Activated CD8-positive, alpha-beta memory T cell treated with anti-CD3 and anti-CD28 coated beads for 1 hour (primary cell): ENCODE results near the gene ARNT2.

ENCODE experiments used
- DNase-seq, 2 donors: peaks; one replicate each; pipeline ENCODE4 v3.0.0-alpha.2; 2020; ENCODE audit warnings: low read depth in 1 of 2; ENCODE audit errors: extremely low read depth in 1 of 2

Gene ARNT2

DNA sequence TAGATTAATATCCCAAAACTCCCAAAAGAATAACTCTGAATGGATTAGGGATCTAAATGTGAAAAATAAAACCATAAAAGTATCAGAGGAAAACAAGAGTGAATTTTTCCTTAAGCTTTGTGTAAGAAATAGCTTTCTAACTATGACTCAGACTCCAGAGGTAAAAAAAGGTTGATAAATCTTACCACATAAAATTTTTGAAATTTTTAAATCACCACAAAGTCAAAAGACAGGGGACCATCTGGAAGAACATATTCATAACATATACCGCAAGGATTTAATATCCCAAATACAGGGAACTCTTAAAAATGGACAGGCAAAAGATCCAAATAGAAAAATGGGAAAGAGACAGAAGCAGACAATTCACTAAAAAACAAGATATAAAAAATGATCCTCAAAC, 145.0 kb downstream of the ARNT2 start:
- no peak for DNase-seq

DNA sequence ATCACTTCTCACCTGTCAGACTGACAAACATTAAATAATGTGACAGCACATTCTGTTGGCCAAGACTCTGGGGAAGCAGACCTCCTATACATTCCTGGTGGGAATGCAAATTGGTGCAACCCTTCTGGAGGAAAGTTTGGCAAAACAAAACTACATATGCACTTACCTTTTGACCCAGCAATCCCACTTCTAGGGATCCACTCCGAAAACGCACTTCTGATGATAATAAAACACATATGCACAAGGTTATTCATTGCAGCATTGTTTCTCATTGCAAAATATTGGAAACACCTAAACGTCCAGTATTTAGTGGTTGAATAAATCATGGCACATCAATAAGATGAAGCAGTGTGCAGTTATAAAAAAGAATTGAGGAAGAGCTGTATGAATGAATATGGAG, 145.5 kb downstream of the ARNT2 start:
- no peak for DNase-seq

DNA sequence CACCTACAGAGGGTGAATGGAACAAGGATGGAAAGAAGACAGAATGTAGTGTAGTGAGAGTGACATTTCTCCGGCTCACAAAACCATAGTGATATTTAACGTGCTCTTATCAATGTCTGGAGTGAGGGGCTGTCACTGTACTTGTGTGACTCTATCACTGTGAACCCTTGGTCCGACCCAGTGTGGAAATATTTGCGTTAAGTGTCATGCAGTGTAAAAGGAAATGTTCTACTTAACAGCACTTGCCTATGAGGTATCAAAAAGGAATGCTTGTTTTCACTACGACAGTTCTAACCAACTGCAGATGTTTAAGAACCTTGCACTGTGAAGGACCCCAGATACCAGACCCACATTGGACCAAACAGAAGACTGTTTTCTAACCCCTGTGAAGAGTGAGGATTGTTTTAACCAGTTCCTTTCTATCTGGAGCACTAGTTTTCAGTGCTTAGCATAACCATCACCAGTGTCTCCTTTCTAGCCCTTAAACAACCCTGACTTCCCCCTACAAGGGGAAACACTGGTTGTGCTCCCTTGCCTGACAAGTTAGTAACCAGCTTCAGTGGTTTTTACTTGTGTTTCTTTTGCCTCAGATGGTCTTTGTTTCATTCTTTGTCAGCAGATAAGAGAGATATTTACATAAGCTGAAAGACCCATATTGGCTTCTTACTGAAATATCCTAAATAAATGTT, 146.2 kb downstream of the ARNT2 start:
- DNase-seq, result no peak

DNA sequence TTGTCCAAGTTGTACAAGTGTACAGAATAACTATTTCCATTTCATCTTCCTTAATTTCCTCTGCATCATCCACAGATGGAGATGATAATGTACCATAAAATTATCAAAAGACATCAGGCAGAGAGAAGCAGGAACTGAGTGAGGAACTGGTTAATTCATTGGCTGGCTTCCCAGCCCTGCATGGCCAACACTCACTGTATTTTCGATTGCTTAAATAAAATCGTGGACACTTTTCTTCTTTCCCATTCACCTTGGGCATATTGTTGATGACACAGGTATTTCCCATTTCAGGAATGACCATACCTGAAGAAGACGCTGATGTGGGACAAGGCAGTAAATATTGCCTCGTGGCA, 146.7 kb downstream of the ARNT2 start:
- no peak for DNase-seq

DNA sequence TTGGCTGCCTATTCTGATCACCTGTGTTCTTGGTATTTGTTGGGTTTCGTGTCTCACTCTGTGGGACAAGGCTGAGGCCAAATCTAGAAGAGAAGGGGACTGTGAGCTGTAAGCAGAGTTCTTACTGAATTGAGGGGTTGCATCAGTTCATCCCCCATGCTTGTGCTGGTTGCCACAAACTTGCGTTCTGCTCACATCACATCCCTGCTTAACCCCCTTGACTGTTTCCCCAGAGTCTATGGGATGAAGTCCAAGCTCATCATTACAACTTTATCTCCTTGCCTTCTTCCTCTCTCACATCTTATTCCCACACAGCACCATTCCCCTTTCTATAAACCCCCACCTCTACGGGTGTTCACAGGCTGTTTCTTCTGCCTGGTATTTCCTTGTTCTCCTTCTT, 147.2 kb downstream of the ARNT2 start:
- no peak for DNase-seq

DNA sequence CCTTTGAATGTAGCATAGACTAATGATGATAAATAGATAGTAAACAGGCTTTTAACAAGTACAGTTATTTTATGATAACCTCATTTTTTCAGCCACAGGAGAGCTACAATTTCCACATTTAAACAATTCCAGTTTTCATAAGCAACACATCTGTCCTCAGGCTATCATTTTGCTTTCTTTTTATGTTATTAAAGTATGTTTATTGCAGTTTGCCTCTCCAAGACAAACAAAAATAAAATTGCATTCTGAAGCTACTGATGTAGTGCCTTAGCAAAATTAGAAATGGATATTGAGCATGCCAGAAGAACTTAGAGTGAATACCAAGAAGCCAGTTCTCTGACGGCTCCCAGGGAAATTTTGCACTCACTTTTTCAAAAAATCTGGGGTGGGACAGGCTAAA, 150.4 kb downstream of the ARNT2 start:
- no peak for DNase-seq

DNA sequence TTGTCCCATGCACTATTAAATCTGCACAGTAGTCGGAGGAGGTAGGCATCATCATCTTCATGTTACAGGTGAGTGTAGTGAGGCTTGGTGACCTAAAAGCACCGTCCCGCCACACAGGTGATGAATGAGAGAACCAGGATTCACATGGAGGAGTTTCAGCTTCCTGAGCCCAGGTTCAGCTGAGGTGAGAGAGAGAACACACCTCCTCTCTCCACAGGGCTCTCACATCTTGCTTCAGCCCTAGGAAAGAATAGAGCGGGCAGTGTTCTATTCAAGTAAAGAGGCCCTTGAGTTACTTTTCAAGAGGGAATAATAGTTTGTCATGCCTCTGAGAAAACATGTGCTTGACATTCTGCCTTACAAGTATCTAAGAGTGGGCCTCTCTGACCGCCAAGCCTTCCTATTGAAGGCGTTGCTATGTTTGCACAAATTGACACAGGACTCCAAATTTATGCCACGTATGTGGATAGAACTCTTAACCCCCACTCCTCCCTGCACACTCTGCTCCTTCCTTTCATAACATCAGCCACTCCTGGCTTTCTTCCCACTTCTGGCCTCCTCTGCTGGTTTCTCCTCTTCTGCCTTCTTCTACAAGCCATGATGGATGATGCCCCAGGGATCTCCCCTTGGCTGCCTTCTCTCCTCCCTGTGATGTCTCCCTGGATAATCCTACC, 152.6 kb downstream of the ARNT2 start:
- no peak for DNase-seq

DNA sequence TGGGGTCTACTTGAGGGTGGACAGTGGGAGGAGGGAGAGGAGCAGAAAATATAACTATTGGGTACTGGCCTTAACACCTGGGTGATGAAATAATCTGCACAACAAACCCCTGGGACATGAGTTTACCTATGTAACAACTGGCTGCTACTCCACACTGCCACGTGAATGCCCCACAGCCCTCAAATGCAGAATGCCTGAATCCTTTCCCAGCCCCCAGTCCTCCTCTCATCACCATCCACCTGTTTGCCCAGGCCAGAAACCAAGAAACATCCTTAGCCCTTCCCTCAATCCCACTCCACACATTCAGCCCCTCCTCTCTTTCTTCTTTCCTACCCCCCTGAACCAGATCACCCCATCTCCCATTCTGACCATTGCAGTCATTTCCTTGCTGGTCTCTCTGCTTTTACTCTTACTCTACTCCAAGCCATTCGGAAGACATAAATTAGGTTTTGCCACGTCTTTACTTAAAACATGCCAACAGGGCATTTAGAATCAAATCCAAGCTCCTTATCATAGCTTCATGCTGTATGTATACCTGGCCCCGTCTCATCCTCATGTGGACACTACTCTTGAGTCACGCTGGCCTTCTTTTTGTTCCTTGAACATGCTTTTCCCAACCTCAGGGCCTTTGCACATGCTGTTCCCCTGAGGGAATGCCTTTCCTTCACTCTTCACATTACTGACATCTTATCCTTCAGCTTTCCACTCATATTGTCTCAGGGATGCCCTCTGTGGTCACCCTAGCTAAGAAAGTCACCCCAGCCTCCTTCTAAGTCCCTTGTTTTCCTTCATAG, 153.5 kb downstream of the ARNT2 start:
- no peak for DNase-seq

DNA sequence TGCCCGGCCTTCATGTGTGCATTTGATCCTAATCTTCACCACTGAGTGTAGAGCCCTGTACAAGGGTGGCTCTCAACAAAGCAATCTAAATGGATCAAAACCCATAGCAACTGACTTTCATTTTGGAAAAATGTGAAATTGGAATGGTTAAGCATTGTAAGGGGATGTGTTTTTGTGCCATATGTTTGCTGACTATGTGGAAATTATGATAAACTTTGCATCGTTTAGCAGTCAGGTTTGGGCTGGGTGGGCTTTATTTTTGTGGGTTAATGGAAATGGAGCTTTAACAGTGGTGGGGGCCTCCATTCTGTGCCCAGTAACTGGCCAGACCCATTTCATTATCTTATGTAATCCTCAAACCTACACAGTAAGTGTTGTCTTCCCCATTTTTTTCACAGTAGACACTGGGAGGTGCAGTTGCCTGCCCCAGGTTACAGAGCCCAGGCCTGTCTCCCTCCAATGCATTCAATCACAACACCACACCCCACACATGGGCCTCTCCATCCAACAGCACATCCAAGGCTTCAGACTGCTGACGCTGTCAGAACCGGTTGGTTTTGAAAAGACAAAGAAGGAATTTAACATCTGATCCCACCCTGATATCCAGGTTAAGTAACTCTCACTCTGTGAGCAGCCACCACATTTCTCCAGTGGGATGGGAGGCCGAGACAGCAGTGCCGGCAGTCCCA, 154.6 kb downstream of the ARNT2 start:
- no peak for DNase-seq

DNA sequence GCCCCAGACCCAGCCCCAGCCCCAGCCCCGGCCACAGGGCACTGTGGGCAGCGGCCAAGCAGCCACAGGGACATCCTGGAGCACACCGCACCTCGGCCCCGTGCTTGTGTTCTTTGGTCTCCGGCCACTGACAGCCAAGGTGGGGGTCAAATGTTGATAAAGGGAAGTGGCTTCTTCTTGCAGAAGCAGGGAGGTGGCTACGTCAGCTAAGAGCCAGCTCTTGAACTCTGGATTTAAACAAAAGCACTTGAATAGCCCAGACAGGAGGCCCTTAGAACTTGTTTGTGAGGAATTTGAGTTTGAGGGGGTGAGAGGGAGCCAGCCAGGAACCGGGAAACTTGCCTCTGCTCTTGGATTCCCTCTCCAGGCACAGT, 155.1 kb downstream of the ARNT2 start:
- no peak for DNase-seq

DNA sequence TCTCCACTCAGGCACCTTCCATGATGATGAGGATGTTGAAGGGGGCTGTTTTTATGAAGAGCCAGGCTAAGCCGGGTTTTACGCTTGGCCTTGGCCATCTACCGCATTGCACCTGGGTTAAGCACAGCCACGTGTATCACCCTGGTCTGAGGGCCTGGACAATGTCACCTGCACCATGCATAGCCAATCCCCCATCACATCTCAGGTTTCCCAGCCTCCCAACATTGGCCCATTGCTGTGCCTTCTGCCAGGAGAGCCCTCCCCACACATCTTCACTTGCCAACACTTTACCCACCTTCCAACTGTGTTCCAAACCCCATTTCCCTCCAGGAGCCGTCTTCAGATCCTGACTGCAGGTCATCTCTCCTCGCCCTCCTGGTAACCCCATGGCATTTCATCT, 155.6 kb downstream of the ARNT2 start:
- no peak for DNase-seq

DNA sequence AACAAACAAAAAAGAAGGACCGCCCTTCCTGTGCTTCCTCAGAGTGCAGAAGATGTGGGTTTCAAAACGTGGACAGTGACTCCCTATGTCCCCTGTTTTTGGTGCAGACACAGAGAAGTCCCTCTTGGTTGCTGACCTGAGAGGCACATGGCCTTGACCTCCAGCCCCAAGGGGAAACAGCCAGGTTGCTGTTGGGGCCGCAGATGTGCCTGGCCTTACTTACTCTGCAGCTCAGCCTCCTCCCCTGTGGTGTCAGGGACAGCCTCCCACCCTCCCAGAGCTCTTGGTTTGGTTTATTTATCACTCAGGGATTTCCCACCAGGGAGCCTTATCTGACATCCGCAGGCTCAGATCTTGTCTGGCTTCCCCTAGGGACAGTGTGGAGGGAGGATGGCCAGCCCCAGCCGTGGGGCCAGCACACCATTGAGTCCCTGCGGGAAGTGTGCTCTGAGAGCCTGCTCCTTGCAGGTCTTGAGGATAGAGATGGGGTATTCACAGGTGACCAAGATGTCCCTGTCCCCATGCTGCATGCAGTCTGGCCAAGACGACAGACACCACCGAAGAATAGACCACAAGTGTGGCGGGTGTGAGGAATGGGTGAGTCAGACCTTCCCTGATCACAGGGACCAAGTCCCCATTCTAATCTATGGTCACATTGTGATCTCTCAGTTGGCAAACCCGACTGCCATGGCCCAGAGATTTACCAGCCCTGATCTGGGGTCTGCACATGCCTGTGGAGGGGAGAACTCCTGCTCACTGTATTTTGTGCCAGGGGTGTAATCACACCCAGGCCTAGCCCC, 156.6 kb downstream of the ARNT2 start:
- DNase-seq, result no peak

DNA sequence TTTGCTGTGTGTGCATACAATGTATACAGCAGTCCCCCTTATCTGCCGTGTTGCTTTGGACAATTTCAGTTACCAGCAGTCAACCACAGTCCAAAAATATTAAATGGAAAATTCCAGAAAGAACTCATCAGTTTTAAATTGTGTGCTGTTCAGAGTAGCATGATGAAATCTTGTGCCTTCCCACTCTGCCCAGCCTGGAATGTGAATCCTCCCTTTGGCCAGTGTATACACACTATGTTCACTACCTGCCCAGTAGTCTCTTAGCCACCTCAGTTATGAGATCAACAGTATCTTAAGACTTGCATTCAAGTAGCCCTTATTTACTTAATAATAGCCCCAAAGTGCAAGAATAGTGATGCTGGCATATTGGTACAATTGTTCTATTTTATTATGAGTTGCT, 157.3 kb downstream of the ARNT2 start:
- DNase-seq, result no peak

DNA sequence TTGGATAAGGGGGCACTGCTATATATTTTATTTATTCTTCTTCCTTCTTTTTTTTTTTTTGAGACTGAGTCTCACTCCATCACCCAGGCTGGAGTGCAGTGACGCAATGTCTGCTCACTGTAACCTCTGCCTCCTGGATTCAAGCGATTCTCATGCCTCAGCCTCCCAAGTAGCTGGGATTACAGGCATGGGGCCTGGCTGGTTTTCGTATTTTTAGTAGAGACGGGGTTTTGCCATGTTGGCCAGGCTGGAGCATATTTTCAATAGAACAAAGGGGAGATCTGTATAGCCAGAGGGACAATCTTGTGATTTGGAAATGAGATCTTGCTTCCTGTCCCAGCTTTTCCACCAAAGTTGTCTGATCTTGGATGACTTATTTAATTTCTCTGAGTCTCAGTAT, 157.9 kb downstream of the ARNT2 start:
- no peak for DNase-seq

DNA sequence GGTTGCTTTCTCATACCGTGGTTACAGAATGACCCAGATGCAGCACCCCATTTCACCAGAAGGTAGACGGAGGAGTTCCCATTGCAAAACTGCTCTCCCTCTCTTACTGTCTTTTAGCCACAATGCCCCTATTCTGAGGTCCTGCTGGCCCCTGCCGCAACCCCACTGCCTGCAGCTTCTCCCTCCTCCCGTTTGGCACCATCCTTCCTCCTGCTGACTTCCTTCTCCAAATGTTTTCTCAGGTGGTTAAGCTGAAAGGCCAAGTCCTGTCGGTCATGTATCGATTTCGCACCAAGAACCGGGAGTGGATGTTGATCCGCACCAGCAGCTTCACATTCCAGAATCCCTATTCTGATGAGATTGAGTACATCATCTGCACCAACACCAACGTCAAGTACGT, 158.7 kb downstream of the ARNT2 start:
- DNase-seq, result no peak

DNA sequence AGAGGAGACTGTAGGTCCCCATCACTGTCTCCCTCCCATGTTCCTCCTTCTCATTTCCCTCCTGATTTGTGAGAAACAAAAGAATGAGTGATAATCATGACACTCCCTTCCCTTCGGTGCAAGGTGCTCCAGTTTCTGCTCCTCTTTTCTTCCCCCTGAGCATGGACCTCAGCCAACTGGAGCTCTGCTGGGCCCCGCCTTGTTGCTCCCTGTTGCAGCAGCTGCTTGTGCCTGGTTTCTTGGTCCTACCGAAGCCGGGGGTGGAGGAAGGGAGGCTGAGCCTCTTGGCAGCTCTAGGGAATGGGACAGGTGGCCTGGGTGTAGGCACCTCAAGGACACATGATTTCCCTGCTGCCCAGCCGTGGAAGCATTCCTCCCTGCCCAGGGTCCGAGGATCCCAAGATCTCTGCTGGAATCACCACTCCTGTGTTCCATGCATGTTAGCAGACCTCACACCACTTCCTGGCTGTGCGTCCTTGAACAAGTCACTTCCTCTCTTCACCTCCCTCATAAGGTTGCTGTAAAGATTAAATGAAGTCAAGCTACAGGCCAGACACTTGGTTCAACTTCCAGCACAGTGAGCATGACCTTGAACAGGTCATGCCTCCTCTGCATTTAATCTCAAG, 159.3 kb downstream of the ARNT2 start:
- DNase-seq, result no peak

DNA sequence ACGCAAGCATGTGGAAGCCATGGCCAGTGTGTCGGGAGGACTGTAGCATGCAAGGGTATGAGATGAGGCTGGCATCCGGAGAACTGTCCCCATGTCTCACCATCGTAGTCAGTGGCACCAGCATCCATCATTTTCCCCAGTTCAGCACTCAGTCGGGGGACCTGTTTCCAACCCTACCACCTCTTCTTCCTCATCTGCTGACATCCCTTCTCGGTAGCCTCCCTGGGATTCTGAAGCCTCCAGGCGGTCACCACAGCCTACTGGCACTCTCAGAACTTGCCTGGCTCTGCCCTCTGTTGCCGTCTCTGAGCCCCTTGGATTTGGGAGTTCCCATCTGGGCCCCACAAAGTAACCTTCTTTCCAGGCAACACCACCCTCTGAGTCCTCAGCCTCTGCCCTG, 159.9 kb downstream of the ARNT2 start:
- DNase-seq, result no peak

DNA sequence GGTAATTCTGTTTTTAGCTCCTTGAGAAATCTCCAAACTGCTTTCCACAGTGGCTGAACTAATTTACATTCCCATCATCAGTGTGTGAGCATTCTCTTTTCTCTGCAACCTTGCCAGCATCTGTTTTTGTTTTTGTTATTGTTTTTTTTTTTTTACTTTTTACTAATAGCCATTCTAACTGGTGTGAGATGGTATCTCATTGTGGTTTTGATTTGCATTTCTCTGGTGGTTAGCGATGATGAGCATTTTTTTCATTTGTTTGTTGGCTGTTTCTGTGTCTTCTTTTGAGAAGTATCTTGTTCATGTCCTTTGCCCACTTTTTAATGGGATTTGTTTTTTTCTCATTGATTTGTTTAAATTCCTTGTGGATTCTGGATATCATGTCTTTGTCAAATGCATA, 161.2 kb downstream of the ARNT2 start:
- DNase-seq, result no peak

DNA sequence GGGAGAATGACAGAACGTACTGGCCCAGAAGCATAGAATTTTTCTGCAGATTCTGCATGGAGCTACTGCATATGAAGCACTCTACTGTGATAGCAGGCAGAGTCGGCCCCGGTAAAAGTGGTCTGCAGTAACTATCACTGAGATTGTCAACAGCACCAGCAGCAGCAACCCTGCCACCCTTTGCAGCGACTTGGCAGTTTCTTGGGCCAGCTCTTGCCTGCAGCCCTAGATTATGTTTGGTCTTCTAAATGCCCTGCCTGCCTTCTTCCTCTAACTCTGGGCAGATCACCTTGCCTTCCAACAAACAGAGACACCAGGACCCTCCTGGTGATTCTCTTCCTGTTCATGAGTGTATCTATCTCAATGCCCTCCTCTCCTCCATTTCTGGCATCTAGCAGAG, 161.8 kb downstream of the ARNT2 start:
- no peak for DNase-seq

DNA sequence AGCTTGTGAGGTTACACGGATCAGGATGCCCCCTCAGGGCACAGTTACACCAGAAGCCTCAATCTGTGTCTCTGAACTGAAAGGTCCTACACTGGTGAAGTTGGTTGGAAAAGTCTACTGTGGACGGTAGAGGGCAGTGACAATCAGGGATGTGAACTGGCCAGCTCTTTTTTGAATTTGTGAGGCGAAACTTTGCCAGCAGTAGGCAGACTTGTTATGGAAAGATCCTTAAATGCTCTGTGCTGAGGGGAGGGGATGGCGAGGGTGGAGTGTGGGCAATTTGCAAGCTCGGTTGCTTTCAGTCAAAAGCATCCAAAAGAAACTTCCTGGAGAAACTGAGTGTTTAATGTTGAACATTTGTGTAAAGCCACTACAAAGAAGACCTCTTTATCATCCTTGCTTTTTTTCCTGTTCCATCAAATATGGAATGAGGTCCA, 163.6 kb downstream of the ARNT2 start:
- DNase-seq, result no peak
